Endothelial cell of umbilical vein (primary cell): ENCODE results near the gene TCP11. TPM values are rescaled to one million over a fixed set of nuclear protein-coding genes. Genes with fewer than 3 reads are reported as not detected.

Source experiments
- BruUV-seq: library from RNA; stranded (reverse); fragments of 400-500 nt; replicated peaks from 2 replicates; lab custom pipeline; 2021; lab: Mats Ljungman, UMichigan
- CTCF ChIA-PET: fragments of 300-600, 350-600 bp; sonication (Branson Sonifier 250); formaldehyde crosslinking; loops from one replicate; lab custom pipeline; 2021; ENCODE audit warnings: antibody characterized with exemption, inconsistent platforms; lab: Charles Lee
- POLR2A ChIA-PET: fragments of 300-600, 350-600 bp; sonication (Branson Sonifier 250); formaldehyde crosslinking; loops from one replicate; lab custom pipeline; 2021; ENCODE audit warnings: antibody characterized with exemption, inconsistent platforms; lab: Charles Lee
- DNase-seq: peaks from one replicate; pipeline ENCODE4 v3.0.0-alpha.2; 2011; ENCODE audit warnings: low read depth, low spot score
- FAIRE-seq: peaks from 2 replicates; lab custom pipeline; 2011; peaks lifted over from hg19 to GRCh38; lab: Jason Lieb, UNC
- H2AFZ ChIP-seq: 2 replicates; pipeline ENCODE4 v1.6.0; 2012; ENCODE audit warnings: low read depth, low read length, control low read depth, inconsistent platforms
- H3K27ac ChIP-seq: 2 replicates; pipeline ENCODE4 v1.5.1; 2011; ENCODE audit warnings: low read depth, mild to moderate bottlenecking, control low read depth, low read length, moderate library complexity; ENCODE audit not compliant: insufficient read depth
- H3K27me3 ChIP-seq, 2 experiments: 2 replicates each; pipeline versions ENCODE4 v1.6.0 to v1.6.1; 2011; ENCODE audit warnings: low read length in 2 of 2, mixed read lengths in 1 of 2; ENCODE audit not compliant: control insufficient read depth in 2 of 2, insufficient read depth in 2 of 2
- H3K36me3 ChIP-seq, 2 experiments: 2 replicates in 1 of 2; 3 replicates in 1 of 2; pipeline ENCODE4 v1.5.1; 2011; ENCODE audit warnings: low read length in 2 of 2, mild to moderate bottlenecking in 1 of 2, moderate library complexity in 1 of 2; ENCODE audit not compliant: control insufficient read depth in 2 of 2, insufficient read depth in 2 of 2; ENCODE audit errors: extremely low read depth in 1 of 2
- H3K4me1 ChIP-seq: 3 replicates; pipeline ENCODE4 v1.5.1; 2011; ENCODE audit warnings: mild to moderate bottlenecking, low read length; ENCODE audit not compliant: control insufficient read depth, insufficient read depth; ENCODE audit errors: extremely low read depth
- H3K4me2 ChIP-seq: 2 replicates; pipeline ENCODE4 v1.6.1; 2011; ENCODE audit warnings: low read length, control low read depth, mixed read lengths; ENCODE audit not compliant: insufficient read depth
- H3K4me3 ChIP-seq, 3 experiments: fragments of 200-600 bp in 1 of 3; sonication (generic), shearing (Covaris generic) in 1 of 3; replicated peaks in 1 of 3; 2 replicates each; pipeline ENCODE4 v1.5.1; 2011 to 2016; ENCODE audit warnings: control low read depth in 3 of 3, low read length in 3 of 3, mild to moderate bottlenecking in 2 of 3, inconsistent platforms in 1 of 3, low read depth in 1 of 3, moderate library complexity in 1 of 3; ENCODE audit not compliant: insufficient read depth in 1 of 3
- H3K79me2 ChIP-seq: 2 replicates; pipeline ENCODE4 v1.6.0; 2012; ENCODE audit warnings: low read length, inconsistent platforms; ENCODE audit not compliant: control insufficient read depth, insufficient read depth
- H3K9ac ChIP-seq: replicated peaks from 2 replicates; pipeline ENCODE3; 2011; ENCODE audit warnings: low read length, control low read depth; ENCODE audit not compliant: insufficient read depth; ENCODE audit errors: extremely low read depth
- H3K9me1 ChIP-seq: replicated peaks from 3 replicates; pipeline ENCODE4 v1.6.0; 2011; ENCODE audit warnings: mild to moderate bottlenecking, low read length; ENCODE audit not compliant: control insufficient read depth, insufficient read depth; ENCODE audit errors: extremely low read depth
- H3K9me3 ChIP-seq: replicated peaks from 2 replicates; pipeline ENCODE4 v1.5.1; 2012; ENCODE audit warnings: low read length, inconsistent platforms; ENCODE audit not compliant: control insufficient read depth, insufficient read depth
- H4K20me1 ChIP-seq: replicated peaks from 2 replicates; pipeline ENCODE3; 2011; ENCODE audit warnings: mild to moderate bottlenecking, low read length; ENCODE audit not compliant: control insufficient read depth, insufficient read depth; ENCODE audit errors: extremely low read depth
- EZH2 ChIP-seq: IDR thresholded peaks from 2 replicates; pipeline ENCODE4 v1.6.1; 2012; ENCODE audit warnings: borderline replicate concordance, low read depth, mild to moderate bottlenecking, moderate library complexity, low read length, inconsistent platforms; ENCODE audit not compliant: severe bottlenecking
- POLR2AphosphoS5 ChIP-seq: IDR thresholded peaks from 2 replicates; pipeline ENCODE4 v1.6.1; 2012; ENCODE audit warnings: low read depth, mild to moderate bottlenecking, control low read depth, low read length, moderate library complexity; ENCODE audit not compliant: insufficient read depth
- dilution Hi-C: fragments of 300-500 bp; cut with MboI; formaldehyde crosslinking; loops from one replicate; pipeline ENCODE4 v1.15.0; 2019; ENCODE audit warnings: low sequenced_read_pairs; ENCODE audit not compliant: extremely low pct_ligation_motif_present
- intact Hi-C: fragments of 100-400 bp; cut with micrococcal nuclease; formaldehyde crosslinking; loops from one replicate; pipeline ENCODE4 v1.10.0; 2022
- polyA plus RNA-seq, 4 experiments: library from polyadenylated mRNA; depleted of rRNA in 3 of 4; stranded (reverse) in 3 of 4; unstranded in 1 of 4; fragments of >200 nt; gene quantifications; 2 replicates each; pipeline versions ENCODE4 v1.2.1 to v1.2.3, GENCODE V29; 2011 to 2012; ENCODE audit warnings: missing spikeins in 1 of 4
- total RNA-seq: library from RNA; stranded (reverse); gene quantifications from 2 replicates; pipeline ENCODE4 v1.2.3, GENCODE V29; 2021
- TF ChIP-seq, protein P1 (sequence below): IDR thresholded peaks from 2 replicates; pipeline ENCODE4 v1.6.1; 2011; ENCODE audit not compliant: insufficient read depth, insufficient read length

The TCP11 gene
- total and polyA plus RNA-seq, 2 donors (not counting 3 experiments of a cell fraction or from before 2014, with no cell fraction given) = 0.18 TPM; not detected in 1

DNA sequence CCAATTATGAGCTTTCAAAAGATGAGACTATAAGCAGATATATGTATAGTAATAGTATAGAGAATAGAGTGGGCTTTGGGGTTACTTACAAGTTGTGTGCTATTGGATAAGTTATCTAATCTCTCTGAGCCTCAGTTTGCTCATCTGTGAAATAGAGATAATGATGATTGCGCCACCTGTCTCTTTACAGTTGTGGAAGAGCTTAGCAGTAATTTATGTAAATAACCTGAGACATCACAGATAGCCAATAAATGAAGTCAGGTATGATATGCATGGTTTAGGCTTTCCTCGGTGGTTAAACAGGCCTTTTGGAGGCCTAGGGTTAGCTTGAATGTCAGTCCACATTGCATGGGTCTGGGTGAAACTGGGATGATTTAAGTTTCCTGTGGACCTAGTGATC, 42.8 kb upstream of the TCP11 start:
- ChIA-PET POLR2A (no interaction called here), CTCF (no interaction called here)
- Histone ChIP-seq H3K4me3 (no peak overlapping the region), H3K27ac (no peak overlapping the region), H4K20me1 (no peaks in the 10 kb centered on the region), H3K4me2 (no peak overlapping the region), H3K27me3 (peaks cover 0 to 3% of the 10 kb centered on the region in 2 experiments), H3K36me3 (no peaks in the 10 kb centered on the region), H3K9me1 (no peaks in the 10 kb centered on the region), H3K9me3 (no peaks in the 10 kb centered on the region), H2AFZ (no peak overlapping the region), H3K79me2 (no peaks in the 10 kb centered on the region), H3K4me1 (peaks cover 9% of the 10 kb centered on the region), H3K9ac (no peak overlapping the region)
- TF ChIP-seq, protein P1, sequence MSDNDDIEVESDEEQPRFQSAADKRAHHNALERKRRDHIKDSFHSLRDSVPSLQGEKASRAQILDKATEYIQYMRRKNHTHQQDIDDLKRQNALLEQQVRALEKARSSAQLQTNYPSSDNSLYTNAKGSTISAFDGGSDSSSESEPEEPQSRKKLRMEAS = no peak
- intact Hi-C loops = no loop called here
- dilution Hi-C loops = no loop called here
- DNase-seq (no peak), FAIRE-seq (no peak)
- no TSS peak for BruUV-seq

DNA sequence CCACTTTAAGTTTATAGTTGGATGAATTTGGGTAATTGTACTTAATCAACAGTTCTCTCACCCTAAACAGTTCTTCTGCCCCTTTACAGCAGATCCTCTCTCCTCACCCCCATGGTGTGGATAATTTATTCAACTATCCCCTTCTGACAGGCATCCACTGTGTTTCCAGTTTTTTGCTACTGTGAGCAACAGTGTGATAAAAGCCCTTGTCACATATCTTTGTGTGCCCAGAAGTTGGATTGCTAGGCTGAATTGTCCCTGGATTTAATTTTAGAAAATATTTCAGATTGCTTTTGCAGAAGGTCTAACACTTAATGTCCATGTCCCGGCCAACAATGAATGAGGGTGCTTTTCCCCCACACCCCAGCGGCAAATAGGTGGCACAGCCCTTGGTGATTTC, 42.1 kb upstream of the TCP11 start:
- BruUV-seq = no TSS peak
- H3K27ac ChIP-seq = no peak overlapping the region
- H3K4me3 ChIP-seq = no peak overlapping the region
- H3K4me1 ChIP-seq = peaks cover 9% of the 10 kb centered on the region
- POLR2A ChIA-PET = no interaction called here
- no peak overlapping the region for H3K4me2 ChIP-seq
- intact Hi-C loops = no loop called here
- no peaks in the 10 kb centered on the region for H3K9me1 ChIP-seq
- dilution Hi-C loops = no loop called here
- DNase-seq = no peak
- TF ChIP-seq POLR2AphosphoS5 (no peak), EZH2 (no peak)
- H2AFZ ChIP-seq = no peak overlapping the region
- CTCF ChIA-PET = no interaction called here
- no peak overlapping the region for H3K9ac ChIP-seq
- no peaks in the 10 kb centered on the region for H3K36me3 ChIP-seq
- no peaks in the 10 kb centered on the region for H4K20me1 ChIP-seq
- H3K9me3 ChIP-seq = no peaks in the 10 kb centered on the region
- FAIRE-seq = no peak
- H3K79me2 ChIP-seq = no peaks in the 10 kb centered on the region
- H3K27me3 ChIP-seq = peaks cover 0 to 3% of the 10 kb centered on the region in 2 experiments
